Measurements from ENCODE around the gene EPHA3. TPM values are rescaled to one million over a fixed set of nuclear protein-coding genes. Genes with fewer than 3 reads are reported as not detected.

EPHA3 gene
- polyA plus RNA-seq, 2 donors: 0.18 to 0.38 TPM

- H3K4me1 ChIP-seq (ENCODE audit: control insufficient read depth in 2 of 2, insufficient read depth in 2 of 2, low read length in 1 of 2): no peaks in the 10 kb centered on the region
- 74 to 80% methylated on average over 2 of the region's 2 CpGs for WGBS, 2 donors
- no peaks in the 10 kb centered on the region for H3K27me3 ChIP-seq (ENCODE audit: control insufficient read depth in 1 of 2, insufficient read depth in 2 of 2, low read length in 2 of 2)
- H3K36me3 ChIP-seq (ENCODE audit: control insufficient read depth in 2 of 2, insufficient read depth in 2 of 2, low read length in 1 of 2): no peaks in the 10 kb centered on the region
- H3K4me3 ChIP-seq (ENCODE audit: low read depth in 1 of 2, low read length in 2 of 2): no peak overlapping the region
- H3K27ac ChIP-seq (ENCODE audit: low read depth in 2 of 2, low read length in 1 of 2): no peak overlapping the region
- H3K9me3 ChIP-seq (ENCODE audit: control insufficient read depth in 2 of 2, insufficient read depth in 1 of 2, low read depth in 1 of 2, low read length in 1 of 2): no peaks in the 10 kb centered on the region
Observed at GRCh38 chr3:89455240-89455639, 347.8 kb downstream of the EPHA3 start.

DNA sequence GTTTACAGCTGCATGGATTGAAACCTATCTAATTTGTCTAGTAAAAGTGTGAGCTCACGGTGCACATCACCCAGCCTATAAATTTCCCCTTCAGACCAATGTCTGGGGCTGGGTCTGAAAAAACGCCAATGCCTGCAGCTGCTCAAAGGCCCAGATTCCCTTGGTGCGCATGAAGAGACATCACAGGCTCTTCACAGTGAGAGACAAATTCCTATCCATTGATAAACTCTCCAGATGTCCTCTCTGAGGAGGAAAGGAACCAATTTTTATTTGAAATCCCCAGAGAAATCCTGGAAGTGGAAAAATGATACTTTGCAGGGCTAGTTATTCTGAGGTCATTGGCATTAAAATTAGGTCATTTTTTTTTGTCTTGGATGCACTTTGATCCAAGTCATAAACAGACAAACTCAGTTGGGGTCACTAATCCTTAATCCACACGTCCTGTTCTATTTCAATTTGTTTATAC lies 360.5 kb downstream of the EPHA3 start:
- Histone ChIP-seq H3K9me3 (ENCODE audit: control insufficient read depth in 2 of 2, insufficient read depth in 1 of 2, low read depth in 1 of 2, low read length in 1 of 2) (no peaks in the 10 kb centered on the region), H3K4me3 (ENCODE audit: low read depth in 1 of 2, low read length in 2 of 2) (no peak overlapping the region), H3K27me3 (ENCODE audit: control insufficient read depth in 1 of 2, insufficient read depth in 2 of 2, low read length in 2 of 2) (no peaks in the 10 kb centered on the region), H3K36me3 (ENCODE audit: control insufficient read depth in 2 of 2, insufficient read depth in 2 of 2, low read length in 1 of 2) (no peaks in the 10 kb centered on the region), H3K4me1 (ENCODE audit: control insufficient read depth in 2 of 2, insufficient read depth in 2 of 2, low read length in 1 of 2) (no peaks in the 10 kb centered on the region), H3K27ac (ENCODE audit: low read depth in 2 of 2, low read length in 1 of 2) (no peak overlapping the region)
- WGBS, 2 donors: 51 to 55% methylated on average over 4 of the region's 4 CpGs

- no peak overlapping the region for H3K4me3 ChIP-seq (ENCODE audit: low read depth in 1 of 2, low read length in 2 of 2)
- WGBS, 2 donors: 84 to 88% methylated on average over 4 of the region's 4 CpGs
- H3K9me3 ChIP-seq (ENCODE audit: control insufficient read depth in 2 of 2, insufficient read depth in 1 of 2, low read depth in 1 of 2, low read length in 1 of 2): no peaks in the 10 kb centered on the region
- no peaks in the 10 kb centered on the region for H3K4me1 ChIP-seq (ENCODE audit: control insufficient read depth in 2 of 2, insufficient read depth in 2 of 2, low read length in 1 of 2)
- H3K27ac ChIP-seq (ENCODE audit: low read depth in 2 of 2, low read length in 1 of 2): no peak overlapping the region
- no peaks in the 10 kb centered on the region for H3K36me3 ChIP-seq (ENCODE audit: control insufficient read depth in 2 of 2, insufficient read depth in 2 of 2, low read length in 1 of 2)
- H3K27me3 ChIP-seq (ENCODE audit: control insufficient read depth in 1 of 2, insufficient read depth in 2 of 2, low read length in 2 of 2): no peaks in the 10 kb centered on the region
Observed at GRCh38 chr3:89472101-89472500, 364.7 kb downstream of the EPHA3 start.

- Histone ChIP-seq H3K4me1 (ENCODE audit: control insufficient read depth in 2 of 2, insufficient read depth in 2 of 2, low read length in 1 of 2) (no peaks in the 10 kb centered on the region), H3K36me3 (ENCODE audit: control insufficient read depth in 2 of 2, insufficient read depth in 2 of 2, low read length in 1 of 2) (no peaks in the 10 kb centered on the region), H3K4me3 (ENCODE audit: low read depth in 1 of 2, low read length in 2 of 2) (no peak overlapping the region), H3K27me3 (ENCODE audit: control insufficient read depth in 1 of 2, insufficient read depth in 2 of 2, low read length in 2 of 2) (no peaks in the 10 kb centered on the region), H3K9me3 (ENCODE audit: control insufficient read depth in 2 of 2, insufficient read depth in 1 of 2, low read depth in 1 of 2, low read length in 1 of 2) (no peaks in the 10 kb centered on the region), H3K27ac (ENCODE audit: low read depth in 2 of 2, low read length in 1 of 2) (no peak overlapping the region)
- 46% methylated on average over 4 of the region's 4 CpGs for WGBS, 2 donors
Observed at GRCh38 chr3:89474333-89475130, 367.1 kb downstream of the EPHA3 start.

DNA sequence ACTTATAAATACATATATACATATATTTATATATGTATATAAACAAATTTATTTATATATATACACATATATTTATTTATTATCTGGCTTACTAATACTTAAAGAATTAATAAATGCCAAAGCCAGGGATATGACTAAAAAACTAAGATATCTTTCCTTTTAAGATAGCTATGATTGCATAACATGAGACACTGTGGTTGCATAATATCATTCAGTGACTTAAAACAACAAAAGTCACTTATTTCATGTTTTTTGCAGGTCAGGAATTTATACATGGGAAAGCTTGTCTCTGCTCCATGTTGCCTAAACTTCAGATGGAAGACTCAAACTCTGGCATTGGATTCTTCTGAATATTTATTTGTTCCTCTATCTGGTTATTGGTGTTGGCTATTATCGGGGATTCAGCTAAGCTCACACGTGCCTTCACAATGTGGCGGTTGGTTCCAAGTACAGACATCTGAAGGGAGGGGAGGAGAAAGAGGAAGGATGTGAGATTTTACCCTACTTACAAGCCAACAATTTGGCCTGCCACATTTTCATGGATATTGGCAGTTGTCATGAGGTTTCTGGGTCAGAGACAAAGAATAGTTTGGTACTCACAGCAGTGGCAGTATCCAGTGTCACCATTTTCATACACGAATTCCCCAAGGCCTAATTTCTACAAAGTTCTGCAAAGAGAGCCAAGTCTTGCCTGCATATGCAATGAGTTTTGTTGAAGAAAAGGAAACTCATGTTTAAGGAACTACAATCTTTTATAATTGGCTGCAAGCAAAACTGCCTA lies 381.6 kb downstream of the EPHA3 start:
- no peaks in the 10 kb centered on the region for H3K36me3 ChIP-seq (ENCODE audit: control insufficient read depth in 2 of 2, insufficient read depth in 2 of 2, low read length in 1 of 2)
- WGBS, 2 donors: 82 to 85% methylated on average over 4 of the region's 4 CpGs
- H3K4me3 ChIP-seq (ENCODE audit: low read depth in 1 of 2, low read length in 2 of 2): no peak overlapping the region
- no peaks in the 10 kb centered on the region for H3K9me3 ChIP-seq (ENCODE audit: control insufficient read depth in 2 of 2, insufficient read depth in 1 of 2, low read depth in 1 of 2, low read length in 1 of 2)
- no peak overlapping the region for H3K27ac ChIP-seq (ENCODE audit: low read depth in 2 of 2, low read length in 1 of 2)
- no peaks in the 10 kb centered on the region for H3K4me1 ChIP-seq (ENCODE audit: control insufficient read depth in 2 of 2, insufficient read depth in 2 of 2, low read length in 1 of 2)
- no peaks in the 10 kb centered on the region for H3K27me3 ChIP-seq (ENCODE audit: control insufficient read depth in 1 of 2, insufficient read depth in 2 of 2, low read length in 2 of 2)

DNA sequence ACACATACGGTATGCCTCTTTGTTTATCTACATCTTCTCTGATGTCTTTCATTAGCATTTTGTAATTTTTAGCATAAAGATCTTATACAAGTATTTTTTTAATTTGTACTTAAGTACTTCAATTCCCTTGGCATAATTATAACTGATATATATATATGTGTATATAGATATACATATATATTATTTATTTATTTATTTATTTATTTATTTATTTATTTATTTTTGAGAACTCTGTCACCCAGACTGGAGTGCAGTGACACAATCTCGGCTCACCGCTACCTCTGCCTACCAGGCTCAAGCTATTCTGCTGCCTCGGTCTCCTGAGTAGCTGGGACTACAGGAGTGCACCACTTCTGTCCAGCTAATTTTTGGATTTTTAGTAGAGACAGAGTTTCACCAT lies 382.7 kb downstream of the EPHA3 start:
- no peak overlapping the region for H3K27ac ChIP-seq (ENCODE audit: low read depth in 2 of 2, low read length in 1 of 2)
- no peaks in the 10 kb centered on the region for H3K9me3 ChIP-seq (ENCODE audit: control insufficient read depth in 2 of 2, insufficient read depth in 1 of 2, low read depth in 1 of 2, low read length in 1 of 2)
- no peaks in the 10 kb centered on the region for H3K4me1 ChIP-seq (ENCODE audit: control insufficient read depth in 2 of 2, insufficient read depth in 2 of 2, low read length in 1 of 2)
- no peak overlapping the region for H3K4me3 ChIP-seq (ENCODE audit: low read depth in 1 of 2, low read length in 2 of 2)
- H3K27me3 ChIP-seq (ENCODE audit: control insufficient read depth in 1 of 2, insufficient read depth in 2 of 2, low read length in 2 of 2): no peaks in the 10 kb centered on the region
- 93 to 96% methylated on average over 4 of the region's 4 CpGs for WGBS, 2 donors
- H3K36me3 ChIP-seq (ENCODE audit: control insufficient read depth in 2 of 2, insufficient read depth in 2 of 2, low read length in 1 of 2): no peaks in the 10 kb centered on the region

- no peaks in the 10 kb centered on the region for H3K27me3 ChIP-seq (ENCODE audit: control insufficient read depth in 1 of 2, insufficient read depth in 2 of 2, low read length in 2 of 2)
- H3K27ac ChIP-seq (ENCODE audit: low read depth in 2 of 2, low read length in 1 of 2): no peak overlapping the region
- H3K9me3 ChIP-seq (ENCODE audit: control insufficient read depth in 2 of 2, insufficient read depth in 1 of 2, low read depth in 1 of 2, low read length in 1 of 2): no peaks in the 10 kb centered on the region
- no peak overlapping the region for H3K4me3 ChIP-seq (ENCODE audit: low read depth in 1 of 2, low read length in 2 of 2)
- H3K4me1 ChIP-seq (ENCODE audit: control insufficient read depth in 2 of 2, insufficient read depth in 2 of 2, low read length in 1 of 2): no peaks in the 10 kb centered on the region
- 75 to 77% methylated on average over 4 of the region's 4 CpGs for WGBS, 2 donors
- H3K36me3 ChIP-seq (ENCODE audit: control insufficient read depth in 2 of 2, insufficient read depth in 2 of 2, low read length in 1 of 2): no peaks in the 10 kb centered on the region
Observed at GRCh38 chr3:89494734-89495133, 387.3 kb downstream of the EPHA3 start.

DNA sequence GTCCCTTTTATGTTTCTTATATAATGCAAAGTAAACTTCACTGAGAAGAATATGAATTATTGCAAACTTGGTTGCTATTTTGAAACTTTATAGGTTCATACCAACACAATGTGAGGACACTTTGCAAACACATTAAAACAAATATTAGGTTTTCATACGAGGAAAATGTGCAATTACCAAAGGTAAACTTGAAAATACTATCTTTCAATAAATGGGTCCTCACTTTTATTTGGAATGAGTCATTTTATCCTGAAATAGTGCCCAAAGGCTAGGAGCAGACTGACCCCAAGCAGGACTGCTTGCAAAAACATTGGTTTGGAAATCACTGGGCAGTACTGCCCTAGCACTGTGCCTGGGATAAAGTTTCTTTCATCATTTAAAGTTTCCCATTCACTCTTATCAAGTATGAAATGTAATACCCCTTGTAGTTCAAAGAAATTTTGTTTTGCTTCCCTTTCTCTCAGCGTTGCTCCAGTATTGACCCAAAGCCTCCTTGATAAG lies 396.5 kb downstream of the EPHA3 start:
- 37 to 41% methylated on average over 2 of the region's 2 CpGs for WGBS, 2 donors

GRCh38 chr3:89504432-89504831 lies 397.0 kb downstream of the EPHA3 start:
- Histone ChIP-seq H3K27ac (ENCODE audit: low read depth in 2 of 2, low read length in 1 of 2) (no peak overlapping the region), H3K36me3 (ENCODE audit: control insufficient read depth in 2 of 2, insufficient read depth in 2 of 2, low read length in 1 of 2) (no peaks in the 10 kb centered on the region), H3K4me3 (ENCODE audit: low read depth in 1 of 2, low read length in 2 of 2) (no peak overlapping the region), H3K4me1 (ENCODE audit: control insufficient read depth in 2 of 2, insufficient read depth in 2 of 2, low read length in 1 of 2) (no peaks in the 10 kb centered on the region), H3K9me3 (ENCODE audit: control insufficient read depth in 2 of 2, insufficient read depth in 1 of 2, low read depth in 1 of 2, low read length in 1 of 2) (no peaks in the 10 kb centered on the region), H3K27me3 (ENCODE audit: control insufficient read depth in 1 of 2, insufficient read depth in 2 of 2, low read length in 2 of 2) (no peaks in the 10 kb centered on the region)
- 49 to 60% methylated on average over 4 of the region's 4 CpGs for WGBS, 2 donors

More for the DNA sequence above, 396.5 kb downstream of the EPHA3 start:
- Histone ChIP-seq H3K4me3 (ENCODE audit: low read depth in 1 of 2, low read length in 2 of 2) (no peak overlapping the region), H3K27ac (ENCODE audit: low read depth in 2 of 2, low read length in 1 of 2) (no peak overlapping the region), H3K4me1 (ENCODE audit: control insufficient read depth in 2 of 2, insufficient read depth in 2 of 2, low read length in 1 of 2) (no peaks in the 10 kb centered on the region), H3K27me3 (ENCODE audit: control insufficient read depth in 1 of 2, insufficient read depth in 2 of 2, low read length in 2 of 2) (no peaks in the 10 kb centered on the region), H3K36me3 (ENCODE audit: control insufficient read depth in 2 of 2, insufficient read depth in 2 of 2, low read length in 1 of 2) (no peaks in the 10 kb centered on the region), H3K9me3 (ENCODE audit: control insufficient read depth in 2 of 2, insufficient read depth in 1 of 2, low read depth in 1 of 2, low read length in 1 of 2) (no peaks in the 10 kb centered on the region)

Data from esophagus (tissue), 2 donors.